ENCODE data around the gene LEKR1.

Gene LEKR1

GRCh38 chr3:157067114-157067513 lies 241.0 kb downstream of the LEKR1 start:
- Mint-ChIP-seq H3K9me3 (no peaks in the 10 kb centered on the region), H3K27me3 (no peaks in the 10 kb centered on the region), H3K36me3 (ENCODE audit: low read depth) (no peaks in the 10 kb centered on the region), H3K4me1 (ENCODE audit: low read depth) (peaks cover 17% of the 10 kb centered on the region), H3K27ac (peak overlapping the region; percentile 55), H3K4me3 (no peak overlapping the region)
- DNase-seq: no peak

- Mint-ChIP-seq H3K4me1 (ENCODE audit: low read depth) (peaks cover 17% of the 10 kb centered on the region), H3K36me3 (ENCODE audit: low read depth) (no peaks in the 10 kb centered on the region), H3K27me3 (no peaks in the 10 kb centered on the region), H3K4me3 (no peak overlapping the region), H3K27ac (no peak overlapping the region), H3K9me3 (no peaks in the 10 kb centered on the region)
- DNase-seq: no peak
Measured at GRCh38 chr3:157069406-157069805, 243.3 kb downstream of the LEKR1 start.

- H3K4me3 Mint-ChIP-seq: no peak overlapping the region
- H3K36me3 Mint-ChIP-seq (ENCODE audit: low read depth): no peaks in the 10 kb centered on the region
- peaks cover 17% of the 10 kb centered on the region for H3K4me1 Mint-ChIP-seq (ENCODE audit: low read depth)
- no peak overlapping the region for H3K27ac Mint-ChIP-seq
- DNase-seq: no peak
- no peaks in the 10 kb centered on the region for H3K27me3 Mint-ChIP-seq
- H3K9me3 Mint-ChIP-seq: no peaks in the 10 kb centered on the region
Measured at GRCh38 chr3:157069846-157070677, 243.9 kb downstream of the LEKR1 start.

GRCh38 chr3:157070678-157070999 lies 244.5 kb downstream of the LEKR1 start:
- H3K27ac Mint-ChIP-seq: no peak overlapping the region
- no peak for DNase-seq
- H3K27me3 Mint-ChIP-seq: no peaks in the 10 kb centered on the region
- no peaks in the 10 kb centered on the region for H3K9me3 Mint-ChIP-seq
- H3K4me1 Mint-ChIP-seq (ENCODE audit: low read depth): peaks cover 19% of the 10 kb centered on the region
- H3K36me3 Mint-ChIP-seq (ENCODE audit: low read depth): no peaks in the 10 kb centered on the region
- no peak overlapping the region for H3K4me3 Mint-ChIP-seq

- no peaks in the 10 kb centered on the region for H3K27me3 Mint-ChIP-seq
- no peak overlapping the region for H3K27ac Mint-ChIP-seq
Measured at GRCh38 chr3:157071744-157072525, 245.8 kb downstream of the LEKR1 start.

GRCh38 chr3:157073810-157074209 lies 247.7 kb downstream of the LEKR1 start:
- no peak for DNase-seq
- Mint-ChIP-seq H3K4me3 (no peak overlapping the region), H3K36me3 (ENCODE audit: low read depth) (no peaks in the 10 kb centered on the region), H3K9me3 (no peaks in the 10 kb centered on the region), H3K27ac (no peak overlapping the region), H3K27me3 (no peaks in the 10 kb centered on the region), H3K4me1 (ENCODE audit: low read depth) (peaks cover 19% of the 10 kb centered on the region)

More at GRCh38 chr3:157071744-157072525, 245.8 kb downstream of the LEKR1 start:
- no peak overlapping the region for H3K4me3 Mint-ChIP-seq
- DNase-seq: no peak
- peaks cover 19% of the 10 kb centered on the region for H3K4me1 Mint-ChIP-seq (ENCODE audit: low read depth)
- H3K36me3 Mint-ChIP-seq (ENCODE audit: low read depth): no peaks in the 10 kb centered on the region
- H3K9me3 Mint-ChIP-seq: no peaks in the 10 kb centered on the region

GRCh38 chr3:157074490-157074889 lies 248.3 kb downstream of the LEKR1 start:
- Mint-ChIP-seq H3K4me1 (ENCODE audit: low read depth) (peaks cover 19% of the 10 kb centered on the region), H3K4me3 (no peak overlapping the region), H3K27me3 (no peaks in the 10 kb centered on the region), H3K36me3 (ENCODE audit: low read depth) (no peaks in the 10 kb centered on the region), H3K9me3 (no peaks in the 10 kb centered on the region), H3K27ac (no peak overlapping the region)
- no peak for DNase-seq

GRCh38 chr3:157074981-157075380 lies 248.8 kb downstream of the LEKR1 start:
- no peaks in the 10 kb centered on the region for H3K27me3 Mint-ChIP-seq
- H3K36me3 Mint-ChIP-seq (ENCODE audit: low read depth): no peaks in the 10 kb centered on the region
- H3K27ac Mint-ChIP-seq: no peak overlapping the region
- no peak for DNase-seq
- peaks cover 19% of the 10 kb centered on the region for H3K4me1 Mint-ChIP-seq (ENCODE audit: low read depth)
- H3K4me3 Mint-ChIP-seq: no peak overlapping the region
- no peaks in the 10 kb centered on the region for H3K9me3 Mint-ChIP-seq

- H3K9me3 Mint-ChIP-seq: no peaks in the 10 kb centered on the region
- H3K36me3 Mint-ChIP-seq (ENCODE audit: low read depth): no peaks in the 10 kb centered on the region
- no peak for DNase-seq
- no peaks in the 10 kb centered on the region for H3K27me3 Mint-ChIP-seq
- H3K27ac Mint-ChIP-seq: no peak overlapping the region
- peaks cover 19% of the 10 kb centered on the region for H3K4me1 Mint-ChIP-seq (ENCODE audit: low read depth)
- no peak overlapping the region for H3K4me3 Mint-ChIP-seq
Measured at GRCh38 chr3:157075693-157076420, 249.7 kb downstream of the LEKR1 start.

GRCh38 chr3:157077565-157077991 lies 251.4 kb downstream of the LEKR1 start:
- H3K27ac Mint-ChIP-seq: no peak overlapping the region
- no peak for DNase-seq
- H3K9me3 Mint-ChIP-seq: no peaks in the 10 kb centered on the region
- H3K4me1 Mint-ChIP-seq (ENCODE audit: low read depth): peaks cover 35% of the 10 kb centered on the region
- H3K27me3 Mint-ChIP-seq: no peaks in the 10 kb centered on the region
- H3K36me3 Mint-ChIP-seq (ENCODE audit: low read depth): no peaks in the 10 kb centered on the region
- no peak overlapping the region for H3K4me3 Mint-ChIP-seq

GRCh38 chr3:157078131-157078810 lies 252.1 kb downstream of the LEKR1 start:
- no peaks in the 10 kb centered on the region for H3K9me3 Mint-ChIP-seq
- no peak overlapping the region for H3K4me3 Mint-ChIP-seq
- H3K27ac Mint-ChIP-seq: no peak overlapping the region
- no peak for DNase-seq
- H3K36me3 Mint-ChIP-seq (ENCODE audit: low read depth): no peaks in the 10 kb centered on the region
- H3K4me1 Mint-ChIP-seq (ENCODE audit: low read depth): peaks cover 41% of the 10 kb centered on the region
- H3K27me3 Mint-ChIP-seq: no peaks in the 10 kb centered on the region

- Mint-ChIP-seq H3K4me3 (no peak overlapping the region), H3K36me3 (ENCODE audit: low read depth) (no peaks in the 10 kb centered on the region), H3K9me3 (no peaks in the 10 kb centered on the region), H3K27ac (no peak overlapping the region), H3K4me1 (ENCODE audit: low read depth) (peaks cover 41% of the 10 kb centered on the region), H3K27me3 (no peaks in the 10 kb centered on the region)
- no peak for DNase-seq
Measured at GRCh38 chr3:157078811-157079185, 252.6 kb downstream of the LEKR1 start.

GRCh38 chr3:157079676-157080369 lies 253.7 kb downstream of the LEKR1 start:
- no peaks in the 10 kb centered on the region for H3K9me3 Mint-ChIP-seq
- H3K27me3 Mint-ChIP-seq: no peaks in the 10 kb centered on the region
- peaks cover 41% of the 10 kb centered on the region for H3K4me1 Mint-ChIP-seq (ENCODE audit: low read depth)
- no peak overlapping the region for H3K27ac Mint-ChIP-seq
- H3K36me3 Mint-ChIP-seq (ENCODE audit: low read depth): no peaks in the 10 kb centered on the region
- H3K4me3 Mint-ChIP-seq: no peak overlapping the region
- no peak for DNase-seq

Data from activated T-cell treated with anti-CD3 and anti-CD28 coated beads, Interleukin-2, amount 50 U/mL, for 24 hours (primary cell).